K562 (cell line): Measurements from ENCODE around the gene SHC1. TPM values are rescaled to one million over a fixed set of nuclear protein-coding genes. Genes with fewer than 3 reads are reported as not detected.

Experiments
- ATAC-seq: fragments of 200-7000 bp; cut with Tn5 transposase; 3 replicates; pipeline ENCODE4 v1.9.1; 2020; ENCODE audit warnings: moderate library complexity
- BruUV-seq: library from RNA; stranded (reverse); fragments of 400-500 nt; replicated peaks from 2 replicates; lab custom pipeline; 2021; lab: Mats Ljungman, UMichigan
- CTCF ChIA-PET: fragments of 300-600 bp; formaldehyde crosslinking; extraction: SDS; loops from one replicate; lab custom pipeline; 2021; ENCODE audit warnings: low intra/inter-chr PET ratio; lab: Yijun Ruan, JAX
- POLR2A ChIA-PET: fragments of 300-600, 350-650 bp; sonication (Branson Sonifier 250); formaldehyde crosslinking; extraction: SDS; loops from one replicate; lab custom pipeline; 2021; ENCODE audit warnings: antibody characterized with exemption, inconsistent platforms; lab: Yijun Ruan, JAX
- DNase-seq, 4 experiments: peaks; one replicate each; pipeline versions ENCODE4 v3.0.0 to v3.0.0-alpha.2; 2011 to 2018; ENCODE audit warnings: low spot score in 3 of 4, mixed read lengths in 3 of 4; ENCODE audit errors: extremely low read depth in 1 of 4
- FAIRE-seq: peaks from 2 replicates; lab custom pipeline; 2011; peaks lifted over from hg19 to GRCh38; lab: Jason Lieb, UNC
- H2AFZ ChIP-seq: 2 replicates; pipeline ENCODE4 v1.6.0; 2011; ENCODE audit warnings: low read depth, low read length, control low read depth, inconsistent platforms
- H3K27ac ChIP-seq: fragments of 200-600 bp; 3 replicates; pipeline ENCODE4 v1.8.0; 2011; ENCODE audit warnings: low read depth, mild to moderate bottlenecking, control low read depth, inconsistent platforms, low read length, moderate library complexity, mixed read lengths; ENCODE audit errors: extremely low read depth
- H3K27me3 ChIP-seq, 2 experiments: fragments of 300-600 bp in 1 of 2; 2 replicates in 1 of 2; 3 replicates in 1 of 2; pipeline versions ENCODE4 v1.6.0 to v1.8.0; 2011; ENCODE audit warnings: inconsistent platforms in 2 of 2, low read length in 2 of 2, mild to moderate bottlenecking in 1 of 2, mixed read lengths in 1 of 2, moderate library complexity in 1 of 2; ENCODE audit not compliant: control insufficient read depth in 2 of 2, insufficient read depth in 2 of 2
- H3K36me3 ChIP-seq: fragments of 300-600 bp; 3 replicates; pipeline ENCODE4 v1.8.0; 2011; ENCODE audit warnings: mild to moderate bottlenecking, low read length, inconsistent platforms; ENCODE audit not compliant: control insufficient read depth, insufficient read depth
- H3K4me1 ChIP-seq, 2 experiments: fragments of 200-600 bp in 1 of 2; replicated peaks in 1 of 2; 2 replicates in 1 of 2; 3 replicates in 1 of 2; pipeline versions ENCODE4 v1.5.1 to v1.8.0; 2011; ENCODE audit warnings: inconsistent platforms in 2 of 2, low read length in 2 of 2, mild to moderate bottlenecking in 1 of 2, mixed read lengths in 1 of 2, moderate library complexity in 1 of 2; ENCODE audit not compliant: control insufficient read depth in 2 of 2, insufficient read depth in 2 of 2
- H3K4me2 ChIP-seq: 2 replicates; pipeline ENCODE4 v1.6.1; 2011; ENCODE audit warnings: low read length, control low read depth, inconsistent platforms, mixed read lengths; ENCODE audit not compliant: insufficient read depth
- H3K4me3 ChIP-seq: fragments of 200-600 bp; sonication (generic), shearing (Covaris generic); 2 replicates; pipeline ENCODE4 v1.5.1; 2016; ENCODE audit warnings: control low read depth, inconsistent platforms
- H3K79me2 ChIP-seq: fragments of 200-600 bp; 3 replicates; pipeline ENCODE4 v1.8.0; 2011; ENCODE audit warnings: low read length, inconsistent platforms; ENCODE audit not compliant: control insufficient read depth, insufficient read depth
- H3K9ac ChIP-seq, 2 experiments: 2 replicates each; pipeline versions ENCODE4 v1.6.0 to v1.6.1; 2011; ENCODE audit warnings: low read depth in 2 of 2, low read length in 2 of 2, control low read depth in 1 of 2, inconsistent platforms in 1 of 2, mild to moderate bottlenecking in 1 of 2, mixed read lengths in 1 of 2; ENCODE audit not compliant: insufficient read depth in 1 of 2
- H3K9me1 ChIP-seq: one replicate; pipeline ENCODE4 v1.6.0; 2011; ENCODE audit warnings: inconsistent platforms, mild to moderate bottlenecking, low read length, moderate library complexity; ENCODE audit not compliant: control insufficient read depth, insufficient read depth
- H3K9me3 ChIP-seq: replicated peaks from 2 replicates; pipeline ENCODE4 v1.5.1; 2011; ENCODE audit warnings: low read depth, low read length, inconsistent platforms; ENCODE audit not compliant: control insufficient read depth, insufficient read depth
- H4K20me1 ChIP-seq: replicated peaks from 2 replicates; pipeline ENCODE4 v1.6.1; 2011; ENCODE audit warnings: low read length, inconsistent platforms, mixed read lengths; ENCODE audit not compliant: control insufficient read depth, insufficient read depth
- BACH1 ChIP-seq: fragments of 200-800 bp; sonication (Bioruptor generic); IDR thresholded peaks from 2 replicates; pipeline ENCODE4 v1.6.1; 2016; ENCODE audit warnings: missing genetic modification characterization, missing compliant biosample characterization
- CCNT2 ChIP-seq: IDR thresholded peaks from 2 replicates; pipeline ENCODE4 v1.6.1; 2011; ENCODE audit warnings: borderline replicate concordance, low read depth, mild to moderate bottlenecking, moderate library complexity, mixed read lengths, low read length; ENCODE audit not compliant: insufficient read length; ENCODE audit errors: extremely low read depth
- CUX1 ChIP-seq: fragments of 200-800 bp; sonication (Bioruptor generic); IDR thresholded peaks from 2 replicates; pipeline ENCODE4 v1.6.1; 2016; ENCODE audit warnings: missing genetic modification characterization, missing compliant biosample characterization
- GABPA ChIP-seq: fragments of 200-800 bp; sonication (Bioruptor generic); conservative IDR thresholded peaks from 2 replicates; pipeline ENCODE4 v1.6.1; 2016; ENCODE audit warnings: low read depth, missing genetic modification characterization, missing compliant biosample characterization
- HNRNPK ChIP-seq: fragments of 200-400 bp; formaldehyde crosslinking; IDR thresholded peaks from one replicate; pipeline ENCODE4 v1.6.1; 2018; ENCODE audit warnings: mild to moderate bottlenecking, low read depth, low read length; ENCODE audit not compliant: poor library complexity, severe bottlenecking
- MCM5 ChIP-seq: fragments of 450-650 bp; IDR thresholded peaks from 2 replicates; pipeline ENCODE4 v1.6.1; 2016; ENCODE audit warnings: low read depth
- MTA2 ChIP-seq: fragments of 450-650 bp; IDR thresholded peaks from 2 replicates; pipeline ENCODE4 v1.6.1; 2016; ENCODE audit warnings: low read depth
- NFYB ChIP-seq: IDR thresholded peaks from 2 replicates; pipeline ENCODE4 v1.6.1; 2011; ENCODE audit warnings: mild to moderate bottlenecking, moderate library complexity; ENCODE audit not compliant: insufficient read length; ENCODE audit errors: extremely low read depth
- PRPF4 ChIP-seq: fragments of 200-400 bp; formaldehyde crosslinking; IDR thresholded peaks from one replicate; pipeline ENCODE4 v1.6.1; 2017; ENCODE audit warnings: low read length, low read depth, mild to moderate bottlenecking; ENCODE audit not compliant: insufficient read depth, poor library complexity, severe bottlenecking
- SMAD4 ChIP-seq: fragments of 250-450 bp; sonication (Bioruptor Pico); conservative IDR thresholded peaks from 2 replicates; pipeline ENCODE4 v1.8.0; 2021; ENCODE audit warnings: inconsistent platforms, mild to moderate bottlenecking, moderate library complexity
- SNAPC5 ChIP-seq: fragments of 250-450 bp; sonication (Bioruptor Pico); IDR thresholded peaks from 2 replicates; pipeline ENCODE4 v1.8.0; 2021; ENCODE audit warnings: moderate library complexity, mild to moderate bottlenecking, inconsistent platforms
- TFAP4 ChIP-seq: sonication (generic); formaldehyde crosslinking; IDR thresholded peaks from 2 replicates; pipeline ENCODE4 v1.8.0; 2022; ENCODE audit warnings: missing genetic modification reagents, mild to moderate bottlenecking, moderate library complexity, borderline replicate concordance
- ZC3H4 ChIP-seq: sonication (generic); formaldehyde crosslinking; IDR thresholded peaks from 2 replicates; pipeline ENCODE4 v1.9.0; 2021; ENCODE audit warnings: missing genetic modification reagents, borderline replicate concordance
- ZEB2 ChIP-seq: fragments of 450-650 bp; IDR thresholded peaks from 2 replicates; pipeline ENCODE4 v1.6.1; 2016
- ZNF696 ChIP-seq: fragments of 250-450 bp; sonication (Bioruptor Pico); conservative IDR thresholded peaks from 2 replicates; pipeline ENCODE4 v1.4.0; 2020; ENCODE audit warnings: mild to moderate bottlenecking, moderate library complexity
- WGBS: fragments of 100-300 bp; shearing (Covaris generic); methylation state at CpG from one replicate; pipeline ENCODE4 v1.1.6; 2016; ENCODE audit warnings: low coverage, mixed read lengths; ENCODE audit not compliant: insufficient coverage; ENCODE audit errors: missing lambda C conversion rate; 5-methylcytosine and 5-hydroxymethylcytosine counted together
- in situ Hi-C: fragments of 300-500 bp; cut with MboI; formaldehyde crosslinking; loops from 4 replicates; pipeline ENCODE4 v1.15.0; 2018; ENCODE audit warnings: inconsistent platforms, mixed read lengths
- intact Hi-C: fragments of 100-400 bp; cut with micrococcal nuclease; formaldehyde crosslinking; loops from 2 replicates; pipeline ENCODE4 v1.14.2; 2022
- polyA plus RNA-seq, 8 experiments: library from polyadenylated mRNA; depleted of rRNA in 4 of 8; stranded (reverse) in 5 of 8; unstranded in 3 of 8; fragments of >200 nt; fragmentation: Nextera tagmentation in 2 of 8; fragmentation: Illumina TruSeq in 1 of 8; extraction: Ambion mirVana in 2 of 8; extraction: Trizol in 1 of 8; gene quantifications; 2 replicates each; pipeline versions ENCODE4 v1.2.1 to v1.2.3, GENCODE V29; 2011 to 2014; ENCODE audit warnings: inconsistent platforms in 1 of 8, missing spikeins in 1 of 8
- total RNA-seq, 7 experiments: library from RNA; depleted of rRNA in 6 of 7; stranded (reverse); fragments of >200 nt in 6 of 7; fragmentation: Illumina TruSeq in 2 of 7; extraction: Trizol in 2 of 7; gene quantifications; 2 replicates each; pipeline versions ENCODE4 v1.2.1 to v1.2.3, GENCODE V29; 2011 to 2021; ENCODE audit warnings: low replicate concordance in 1 of 7

The SHC1 gene
- total and polyA plus RNA-seq, 9 of the 15 experiments (the other 6 are each of a cell fraction or from before 2014, with no cell fraction given) = 4.1 to 113 (median 51.9) TPM

GRCh38 chr1:154935749-154936554 lies 34.6 kb downstream of the SHC1 start:
- H3K79me2 ChIP-seq = peaks cover 3% of the 10 kb centered on the region; the same call in 1 of the 3 replicates
- no peaks in the 10 kb centered on the region for H3K36me3 ChIP-seq
- peak overlapping the region; percentile 100 for H3K27ac ChIP-seq
- DNase-seq (no peak), ATAC-seq (no peak), FAIRE-seq (no peak)
- ChIA-PET POLR2A (interaction anchor here (0.5 to 1.6 kb wide), 19 partner anchors 8 to 1592 kb away, joined by 3 to 9 read pairs (median 3); partner anchors contain the start of genes LENEP and PYGO2), CTCF (no interaction called here)
- H3K4me1 ChIP-seq = peaks cover 18 to 31% of the 10 kb centered on the region in 2 experiments; a peak in 4 of 5 replicates
- peak overlapping the region; percentile 98 for H3K4me2 ChIP-seq
- H3K4me3 ChIP-seq = peak overlapping the region; percentile 53
- H3K9me3 ChIP-seq = no peaks in the 10 kb centered on the region
- H3K9ac ChIP-seq = peak overlapping the region; percentile 97 to 99
- in situ Hi-C loops (no loop called here), intact Hi-C loops (loop anchor here (2.0 to 5.0 kb wide), 3 partner anchors 51 to 377 kb away; partner anchors contain the start of gene UBE2Q1)
- TSS peak; percentile 77 for BruUV-seq
- peak overlapping the region; percentile 100 for H2AFZ ChIP-seq
- H3K9me1 ChIP-seq = no peaks in the 10 kb centered on the region
- H3K27me3 ChIP-seq = no peaks in the 10 kb centered on the region
- H4K20me1 ChIP-seq = no peaks in the 10 kb centered on the region
- 43% methylated on average over 27 of the region's 27 CpGs for WGBS
- 0 out of 2 replicates have a peak, but pooled peaks have one; percentile 77 for TF ChIP-seq ZEB2
- TF ChIP-seq CCNT2 = no peak
- peak; percentile 64 for TF ChIP-seq SMAD4 (CRISPR knock-in tag)
- no peak for TF ChIP-seq TFAP4 (CRISPR knock-in tag)
- TF ChIP-seq CUX1 (CRISPR knock-in tag) = no peak
- TF ChIP-seq ZC3H4 (CRISPR knock-in tag) = no peak
- no peak for TF ChIP-seq NFYB
- TF ChIP-seq ZNF696 = no peak
- no peak for TF ChIP-seq MCM5
- no peak for TF ChIP-seq HNRNPK
- no peak; the same call in 1 of the 2 replicates for TF ChIP-seq MTA2
- no peak for TF ChIP-seq SNAPC5
- TF ChIP-seq PRPF4 = no peak
- no peak for TF ChIP-seq BACH1
- TF ChIP-seq GABPA (tag) = no peak
